Hematopoietic multipotent progenitor cell treated with erythropoietin and hydrocortisone succinate and interleukin-3 and kit ligand, for 6 days (in vitro differentiated cells): ENCODE results near the gene NDFIP2.
A peak's percentile ranks its signal among the peaks of the same experiment; 100 is the strongest.
"Not testable (repeated sequence)": the region's sequence is repeated elsewhere in the genome, so short reads cannot be mapped to it uniquely, and the experiment has no call there.

Source experiments
- DNase-seq: peaks from one replicate; pipeline ENCODE4 v3.0.0-alpha.2; 2015

The NDFIP2 gene

DNA sequence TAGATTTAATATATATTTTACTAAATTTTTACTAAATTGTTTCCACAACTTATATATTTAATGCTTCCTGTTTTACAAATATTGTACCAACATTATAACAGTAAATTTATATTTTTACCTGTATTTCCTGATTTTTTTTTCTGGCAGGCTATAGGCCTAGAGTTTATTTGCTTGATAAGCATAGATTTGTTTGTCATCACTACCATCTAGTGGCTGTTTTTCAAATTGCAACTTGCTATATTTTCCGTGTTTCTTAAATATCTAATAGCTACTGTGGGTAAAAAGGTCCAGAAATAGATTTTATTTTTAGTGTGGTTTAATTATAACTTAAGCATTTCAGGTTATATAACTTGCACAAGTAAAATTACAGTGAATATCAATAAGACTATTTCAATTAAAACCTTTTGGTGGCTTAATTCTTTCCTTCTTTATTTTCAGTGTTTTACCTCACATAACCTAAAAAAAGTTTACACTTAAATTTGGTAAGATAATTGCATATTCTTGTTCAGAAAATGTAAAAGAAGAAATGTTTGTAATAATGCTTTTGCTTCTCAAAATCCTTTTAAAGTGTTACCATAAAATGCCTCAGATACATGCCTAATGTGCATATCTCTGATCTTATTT lies 60.6 kb downstream of the NDFIP2 start:
- peak; percentile 79 for DNase-seq

DNA sequence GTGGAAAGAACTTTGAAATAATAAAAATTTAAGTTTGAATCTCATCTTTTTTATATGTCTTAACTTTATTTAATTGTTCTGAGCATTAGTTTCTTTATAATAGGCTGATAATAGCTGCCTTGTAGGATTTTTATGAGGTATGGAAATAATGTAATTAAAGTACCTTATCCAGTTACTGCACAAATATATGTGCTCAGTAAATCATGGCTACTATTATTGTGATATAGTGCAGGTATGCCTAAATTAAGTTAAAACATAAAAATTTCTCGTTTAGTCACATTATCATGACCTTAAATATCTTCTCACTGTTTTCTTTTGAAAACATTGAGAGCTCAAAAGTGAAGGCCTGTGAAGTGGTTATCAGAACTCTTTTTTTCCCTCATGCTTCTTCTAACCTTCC lies 62.9 kb downstream of the NDFIP2 start:
- no peak for DNase-seq

DNA sequence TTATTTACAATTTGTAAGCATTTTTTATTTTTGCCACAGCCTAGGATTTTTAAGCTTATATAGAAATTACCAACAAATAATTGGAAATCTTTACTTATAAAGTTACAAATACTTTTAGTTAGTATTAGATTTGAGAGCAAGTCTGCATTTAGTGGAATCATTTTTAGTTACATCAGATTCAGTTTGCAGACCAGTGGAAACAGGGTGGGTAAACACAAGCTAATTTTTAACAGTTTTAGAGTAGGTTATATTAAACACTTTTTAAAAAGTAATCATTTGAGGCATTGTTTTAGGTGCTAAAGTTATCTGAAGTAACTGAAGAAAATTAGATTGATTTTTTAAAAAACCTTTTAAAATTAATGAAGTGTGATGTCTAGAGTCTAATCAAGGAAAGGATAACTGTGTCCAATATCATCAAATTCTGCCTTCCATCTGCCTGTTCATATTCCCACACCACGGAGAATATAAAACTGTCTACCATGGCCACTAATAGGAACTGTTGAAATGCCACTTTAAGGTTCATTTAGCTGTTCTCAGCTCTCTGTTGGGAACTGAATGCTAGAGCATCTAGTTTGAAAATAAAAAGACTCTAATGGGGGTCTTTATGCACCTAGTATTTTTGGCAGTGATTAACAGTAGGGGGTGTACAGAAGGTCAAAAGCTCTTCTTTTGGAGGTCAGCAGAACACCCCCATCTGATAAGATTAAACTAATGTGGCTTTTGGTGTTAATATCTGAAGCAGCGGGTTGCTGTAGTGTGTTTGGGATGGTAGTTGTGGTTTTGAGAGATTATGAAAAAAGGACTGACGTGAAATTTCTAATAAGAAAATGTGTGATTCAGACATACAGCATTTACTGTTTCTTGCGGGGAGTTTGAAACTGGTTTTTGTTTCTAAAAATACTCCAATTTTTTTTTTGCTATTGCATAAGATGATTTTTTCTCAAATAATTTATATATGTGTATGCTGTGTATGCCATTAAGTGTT lies 66.5 kb downstream of the NDFIP2 start:
- DNase-seq = peak; percentile 58

DNA sequence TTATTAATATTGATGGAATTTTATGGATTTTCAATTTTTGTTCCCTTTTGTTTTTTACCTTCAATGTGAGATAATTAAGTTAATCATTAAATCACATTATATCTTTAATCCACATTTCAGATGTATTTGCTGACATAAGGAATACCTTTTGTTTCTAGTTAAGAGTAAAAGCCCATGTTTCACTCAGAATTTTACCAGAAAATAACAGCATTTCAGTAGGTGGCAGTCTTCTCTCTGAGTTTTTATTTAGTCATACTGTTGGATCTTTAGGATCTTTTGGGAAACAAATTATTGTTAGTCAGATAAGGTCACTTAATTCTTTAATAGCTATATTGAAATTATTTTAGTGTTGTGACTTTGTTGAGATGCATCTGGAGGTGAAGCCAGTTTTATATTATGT lies 67.9 kb downstream of the NDFIP2 start:
- no peak for DNase-seq

DNA sequence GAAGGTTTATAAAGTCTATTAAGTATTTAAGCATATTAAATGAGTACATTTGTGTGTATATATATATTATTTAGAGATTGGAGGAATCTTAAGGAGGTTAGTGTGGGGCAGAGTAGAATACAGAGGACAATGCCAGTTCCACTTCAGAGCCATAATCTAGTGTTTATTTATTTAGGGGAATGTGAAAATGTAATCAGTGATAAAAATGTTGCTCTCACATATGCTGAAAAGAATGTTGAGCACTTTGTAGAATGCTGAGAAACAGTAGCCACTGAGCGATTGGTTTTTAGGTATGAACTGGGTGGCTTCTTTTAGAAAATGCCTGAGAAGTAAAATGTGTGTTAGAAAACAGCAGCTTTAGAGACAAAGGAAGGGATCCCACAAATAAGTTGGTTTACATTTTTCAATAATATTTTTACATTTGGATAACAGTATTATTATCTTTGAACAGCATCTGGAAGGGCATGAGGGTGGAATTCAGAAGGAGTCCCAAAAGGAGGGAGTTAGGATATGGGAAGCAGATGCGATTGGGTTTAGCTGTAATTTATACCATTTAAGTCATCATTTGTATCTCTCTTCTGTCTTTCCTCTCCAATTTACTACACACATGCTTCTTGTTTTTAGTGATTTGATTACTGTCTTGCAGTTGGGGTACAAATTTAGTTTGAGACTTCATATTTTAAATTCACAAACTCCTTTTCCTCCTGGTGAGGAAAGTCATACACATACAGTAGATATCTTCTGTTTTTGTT lies 68.6 kb downstream of the NDFIP2 start:
- no peak for DNase-seq

DNA sequence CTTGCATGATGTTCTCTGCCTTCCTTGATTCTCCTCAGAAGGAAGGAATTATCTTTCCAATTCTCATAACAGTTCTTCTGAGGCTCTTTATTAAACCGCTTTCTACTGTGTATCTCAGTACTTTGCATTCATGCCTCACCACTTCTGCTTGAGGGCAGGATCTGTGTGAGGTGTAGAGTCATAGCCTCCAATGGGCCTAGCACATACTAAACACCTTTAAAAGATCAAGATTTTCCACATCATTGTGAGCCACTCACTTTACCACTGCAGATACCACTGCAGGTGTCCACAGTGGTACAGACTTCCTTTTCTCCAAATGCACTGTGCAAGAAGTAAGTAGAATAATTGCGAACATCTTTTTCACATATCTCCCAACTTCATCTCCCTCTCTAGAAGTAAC lies 76.7 kb downstream of the NDFIP2 start:
- no peak for DNase-seq

DNA sequence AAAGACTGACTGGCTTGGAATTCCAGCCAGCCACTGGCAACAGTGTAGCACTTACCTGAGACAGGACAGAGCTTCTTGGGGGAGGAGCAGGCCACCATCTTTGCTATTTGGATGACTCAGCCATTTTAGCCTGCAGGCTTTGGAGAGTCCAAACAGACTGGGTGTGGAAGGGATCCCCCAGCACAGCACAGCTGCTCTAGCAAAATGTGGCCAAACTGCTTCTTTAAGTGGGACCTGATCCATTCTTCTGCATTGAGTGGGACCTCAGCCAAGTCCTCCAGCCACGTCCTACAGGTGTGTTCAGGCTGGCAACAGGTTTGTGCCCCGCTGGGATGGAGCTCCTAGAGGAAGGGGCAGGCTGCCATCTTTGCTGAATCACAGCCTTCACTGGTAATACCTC lies 80.0 kb downstream of the NDFIP2 start:
- DNase-seq = no peak

DNA sequence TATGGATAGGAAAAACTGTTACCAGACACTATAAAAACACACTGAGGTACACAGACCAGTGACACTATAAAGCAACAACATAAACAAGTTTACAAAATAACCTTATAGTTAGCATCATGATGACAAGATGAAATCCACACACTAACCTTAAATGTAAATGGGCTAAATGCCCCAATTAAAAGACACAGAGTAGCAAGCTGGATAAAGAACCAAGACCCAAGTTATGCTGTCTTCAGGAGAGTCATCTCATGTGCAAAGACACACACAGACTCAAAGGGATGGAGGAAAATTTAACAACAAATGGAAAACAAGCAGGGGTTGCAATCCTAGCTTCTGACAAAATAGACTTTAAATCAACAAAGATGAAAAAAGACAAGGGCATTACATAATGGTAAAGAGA lies 81.6 kb downstream of the NDFIP2 start:
- no peak for DNase-seq

DNA sequence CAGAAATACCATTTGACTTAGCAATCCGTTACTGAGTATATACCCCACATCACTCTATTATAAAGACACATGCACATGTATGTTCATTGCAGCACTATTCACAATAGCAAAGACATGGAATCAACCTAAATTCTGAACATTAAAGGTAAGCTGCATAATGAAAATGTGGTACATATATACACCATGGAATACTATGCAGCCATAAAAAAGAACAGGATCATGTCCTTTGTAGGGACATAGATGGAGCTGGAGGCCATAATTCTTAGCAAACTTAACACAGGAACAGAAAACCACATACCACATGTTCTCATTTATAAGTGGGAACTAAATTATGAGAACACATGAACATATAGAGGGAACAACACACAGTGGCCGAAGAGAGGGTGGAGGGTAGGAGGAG lies 85.2 kb downstream of the NDFIP2 start:
- no peak for DNase-seq

DNA sequence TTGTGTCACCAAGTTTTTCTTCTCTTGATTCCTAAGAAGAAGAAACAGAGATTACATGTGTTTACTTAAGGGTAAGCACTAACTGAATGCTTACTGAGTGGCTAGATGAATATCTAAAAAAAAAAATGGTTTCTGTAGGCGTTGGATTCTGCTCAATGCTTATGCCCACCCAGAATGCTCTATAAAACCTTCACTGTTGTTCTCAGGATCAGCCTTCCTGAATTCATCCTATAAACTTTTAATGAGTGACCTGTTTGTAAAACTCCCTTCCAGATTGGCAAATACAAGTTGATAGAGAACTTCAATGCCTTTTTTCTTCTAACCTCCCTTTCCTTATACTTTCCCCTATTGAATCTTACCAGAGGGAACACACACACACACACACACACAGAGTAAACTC lies 90.2 kb downstream of the NDFIP2 start:
- DNase-seq = no peak

DNA sequence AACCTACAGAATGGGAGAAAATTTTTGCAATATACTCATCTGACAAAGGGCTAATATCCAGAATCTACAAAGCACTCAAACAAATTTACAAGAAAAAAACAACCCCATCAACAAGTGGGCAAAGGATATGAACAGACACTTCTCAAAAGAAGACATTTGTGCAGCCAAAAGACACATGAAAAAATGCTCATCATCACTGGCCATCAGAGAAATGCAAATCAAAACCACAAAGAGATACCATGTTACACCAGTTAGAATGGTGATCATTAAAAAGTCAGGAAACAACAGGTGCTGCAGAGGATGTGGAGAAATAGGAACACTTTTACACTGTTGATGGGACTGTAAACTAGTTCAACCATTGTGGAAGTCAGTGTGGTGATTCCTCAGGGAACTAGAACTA lies 92.9 kb downstream of the NDFIP2 start:
- DNase-seq = not testable (repeated sequence)

DNA sequence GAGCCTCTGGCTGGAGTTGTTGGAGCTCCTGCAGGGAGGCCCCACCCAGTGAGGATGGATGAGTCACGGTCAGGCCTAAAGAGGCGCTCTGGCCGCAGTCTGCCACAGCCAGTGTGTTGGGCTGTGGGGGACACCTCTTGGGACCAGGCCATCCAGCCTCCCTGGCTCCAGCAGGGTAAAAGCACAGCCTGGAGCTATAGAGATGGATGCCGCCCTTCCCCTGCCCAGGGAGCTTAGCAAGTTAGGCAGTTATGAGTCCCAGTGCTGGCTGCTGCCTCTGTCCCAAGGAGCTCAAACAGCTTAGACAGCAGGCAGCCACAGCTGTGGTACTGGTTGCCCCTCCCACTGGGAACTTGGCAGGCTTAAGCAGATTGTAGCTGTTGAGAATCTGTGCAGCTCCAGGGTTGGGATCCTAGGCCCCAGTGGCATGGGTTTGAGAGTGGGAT lies 100.9 kb downstream of the NDFIP2 start:
- DNase-seq = no peak

DNA sequence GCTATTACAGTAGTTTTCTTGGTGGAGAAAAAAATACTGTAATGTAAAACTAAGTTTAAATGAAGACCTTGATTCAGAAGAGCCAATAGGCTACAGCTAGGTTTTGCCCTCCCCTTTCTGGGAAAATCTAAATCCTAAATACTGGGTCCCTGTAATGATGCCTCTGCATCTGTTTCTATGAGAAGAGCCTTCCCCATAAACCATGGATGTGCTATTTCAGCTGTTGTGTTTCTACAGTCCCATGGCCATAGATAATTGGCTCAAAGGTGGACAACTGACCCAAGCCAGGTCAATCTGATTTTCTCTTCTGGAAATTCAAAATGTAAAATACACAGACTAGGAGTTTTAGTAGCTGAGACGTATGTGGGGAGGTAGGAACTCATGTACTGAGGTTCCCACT lies 101.9 kb downstream of the NDFIP2 start:
- no peak for DNase-seq

DNA sequence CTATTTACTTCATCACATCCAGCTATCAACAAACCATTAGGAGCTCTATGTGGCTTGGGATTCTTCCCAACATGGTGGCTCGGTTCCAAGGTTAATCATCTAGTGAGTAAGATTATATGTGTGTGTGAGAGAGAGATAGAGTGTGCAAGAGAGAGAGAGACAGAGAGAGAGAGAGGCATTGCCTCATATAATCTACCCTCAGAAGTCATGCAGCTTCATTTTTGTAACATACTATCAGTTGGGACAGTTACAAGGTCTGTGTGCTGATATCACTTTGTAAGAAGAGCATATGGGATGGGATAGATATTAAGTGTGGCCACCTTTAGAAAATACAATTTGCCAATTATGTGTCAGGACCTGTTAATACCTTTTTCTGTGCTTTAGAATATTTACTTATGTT lies 104.1 kb downstream of the NDFIP2 start:
- DNase-seq = no peak

DNA sequence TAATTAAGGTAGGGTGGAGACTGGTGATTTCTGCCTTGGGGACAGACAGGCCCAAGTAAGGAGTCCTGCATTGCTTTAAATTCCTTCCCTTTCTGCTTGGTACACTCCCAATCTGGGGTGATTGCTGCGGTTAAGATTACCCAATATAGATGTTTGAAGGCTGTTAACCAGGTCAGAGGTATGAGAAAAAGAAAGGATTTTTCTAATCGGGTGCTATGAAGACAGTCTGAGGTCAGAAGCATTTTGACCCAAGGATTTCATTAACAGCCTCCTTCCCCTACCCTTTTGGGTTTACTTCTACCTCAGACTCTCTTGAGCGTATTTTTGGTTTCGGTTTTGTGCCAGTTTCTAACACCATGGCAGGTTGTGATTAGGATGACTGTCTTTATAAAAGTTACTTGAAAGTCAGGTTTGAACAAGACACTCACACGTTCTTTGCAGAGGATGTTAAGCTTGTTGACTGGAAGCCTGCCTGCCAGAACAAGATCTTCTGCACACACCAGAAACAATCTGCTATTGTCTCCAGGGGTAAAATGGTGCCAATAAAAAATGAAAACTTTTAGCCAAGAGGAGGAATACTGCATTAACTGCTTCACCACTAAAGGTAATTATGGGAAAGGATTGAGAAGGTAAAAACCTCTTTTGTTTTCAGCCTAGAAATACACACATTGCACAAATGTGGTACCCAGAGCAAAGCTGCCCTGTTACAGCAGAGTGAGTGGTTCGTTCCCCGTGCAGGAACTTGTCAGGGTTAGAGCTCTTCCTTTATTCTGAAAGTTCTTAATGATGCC lies 108.8 kb downstream of the NDFIP2 start:
- DNase-seq = no peak

DNA sequence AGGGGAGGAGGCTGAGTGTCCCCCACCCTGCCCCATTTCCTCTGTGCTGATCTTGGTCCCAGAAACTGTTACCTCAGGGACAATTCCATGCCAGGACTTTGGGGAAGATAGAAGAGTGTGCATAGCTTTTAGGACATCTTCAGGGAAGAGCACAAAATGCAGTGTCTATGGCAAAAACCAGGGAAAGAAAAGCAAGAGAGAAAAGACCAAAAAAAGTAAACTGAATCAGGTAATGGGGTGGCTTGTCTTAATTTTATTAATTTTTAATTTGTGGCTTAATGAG lies 109.4 kb downstream of the NDFIP2 start:
- no peak for DNase-seq

DNA sequence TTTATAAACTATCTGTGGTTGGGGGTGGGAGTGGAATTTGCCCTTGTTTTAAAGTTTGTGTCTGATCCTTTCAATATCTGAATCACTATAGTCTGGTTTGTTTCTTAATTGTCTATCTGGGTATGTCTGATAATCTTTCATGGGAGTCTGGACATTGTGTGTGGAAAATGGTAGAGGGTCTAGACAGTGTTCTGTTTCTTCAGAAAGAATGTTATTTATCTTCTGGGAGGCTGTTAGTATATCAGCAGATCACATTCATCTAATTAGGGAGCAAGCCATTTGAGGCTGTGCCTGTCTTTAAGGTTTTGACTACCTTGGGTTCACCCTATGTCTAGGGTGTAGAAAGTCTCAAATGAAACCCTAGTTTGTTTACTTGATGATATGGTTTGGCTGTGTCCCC lies 110.5 kb downstream of the NDFIP2 start:
- no peak for DNase-seq

DNA sequence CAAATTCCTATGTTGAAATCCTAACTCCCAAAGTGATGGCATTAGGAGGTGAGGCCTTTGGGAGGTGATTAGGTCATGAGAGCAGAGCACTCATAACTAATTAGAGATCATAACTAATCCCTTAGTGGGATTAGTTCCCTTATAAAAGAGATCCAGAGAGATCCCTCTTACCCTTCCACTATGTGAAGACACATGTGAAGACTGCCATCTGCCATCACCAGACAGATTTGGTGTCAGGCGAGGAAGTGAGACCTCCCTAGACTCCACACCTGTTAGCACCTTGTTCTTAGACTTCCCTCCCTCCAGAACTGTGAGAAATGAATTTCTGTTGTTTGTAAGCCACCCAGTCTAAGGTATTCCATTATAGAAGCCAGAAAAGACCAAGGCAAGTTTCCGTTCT lies 112.2 kb downstream of the NDFIP2 start:
- no peak for DNase-seq

DNA sequence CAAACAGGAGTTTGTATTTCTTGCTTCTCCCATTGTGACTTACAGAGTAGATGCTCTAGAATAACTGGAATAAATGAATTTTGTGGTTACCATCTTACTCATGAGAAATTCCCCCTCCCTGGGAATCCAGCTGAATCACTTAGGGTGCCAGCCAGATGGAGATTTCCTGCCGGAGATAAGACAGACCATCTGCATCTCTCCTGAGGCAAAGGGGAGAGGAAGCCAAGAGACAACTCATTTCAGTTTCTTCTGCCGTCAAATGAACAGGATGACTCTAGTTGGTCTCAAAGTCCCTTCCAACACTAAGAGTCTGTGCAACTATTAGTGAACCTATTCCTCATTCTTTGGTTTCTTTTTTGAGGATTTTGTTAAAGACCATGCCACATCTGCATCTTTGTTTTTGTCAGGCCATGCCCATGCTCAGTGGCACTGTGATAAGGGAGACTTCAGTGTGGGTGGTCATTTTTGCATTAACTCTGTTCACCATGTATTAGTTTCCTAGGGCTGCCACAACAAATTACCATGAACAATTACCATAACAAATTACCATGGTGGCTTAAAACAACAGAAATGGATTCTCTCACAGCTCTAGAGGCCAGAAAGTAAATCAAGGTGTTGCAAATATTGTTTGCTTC lies 112.8 kb downstream of the NDFIP2 start:
- DNase-seq = no peak

DNA sequence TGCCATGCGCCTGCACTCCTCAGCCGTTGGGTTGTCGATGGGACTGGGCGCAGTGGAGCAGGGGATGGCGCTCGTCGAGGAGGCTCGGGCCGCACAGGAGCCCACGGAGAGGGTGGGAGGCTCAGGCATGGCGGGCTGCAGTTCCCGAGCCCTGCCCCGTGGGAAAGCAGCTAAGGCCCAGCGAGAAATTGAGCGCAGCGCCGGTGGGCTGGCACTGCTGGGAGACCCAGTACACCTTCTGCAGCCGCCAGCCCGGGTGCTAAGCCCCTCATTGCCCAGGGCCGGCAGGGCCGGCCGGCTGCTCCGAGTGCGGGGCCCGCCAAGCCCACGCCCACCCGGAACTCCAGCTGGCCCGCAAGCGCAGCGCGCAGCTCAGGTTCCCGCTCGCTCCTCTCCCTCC lies 119.2 kb downstream of the NDFIP2 start:
- not testable (repeated sequence) for DNase-seq

DNA sequence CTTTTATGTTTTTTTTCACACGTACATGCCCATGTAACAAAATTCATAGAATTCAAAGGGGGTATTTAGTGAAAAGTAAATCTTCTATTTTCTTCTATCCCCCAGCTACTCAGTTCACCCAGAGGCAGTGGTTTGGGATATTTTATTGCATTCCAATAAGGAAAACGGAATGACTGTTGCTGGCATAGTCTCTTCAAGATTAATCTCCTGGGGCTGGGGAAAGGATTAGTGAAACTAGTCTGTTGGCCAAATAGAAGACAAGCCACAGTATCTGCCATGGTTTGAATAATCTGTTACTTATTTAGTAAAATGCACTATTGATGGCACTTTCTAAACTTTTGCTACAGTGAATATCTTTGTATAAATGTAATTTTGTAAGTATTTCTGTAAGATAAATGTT lies 122.0 kb downstream of the NDFIP2 start:
- DNase-seq = no peak

DNA sequence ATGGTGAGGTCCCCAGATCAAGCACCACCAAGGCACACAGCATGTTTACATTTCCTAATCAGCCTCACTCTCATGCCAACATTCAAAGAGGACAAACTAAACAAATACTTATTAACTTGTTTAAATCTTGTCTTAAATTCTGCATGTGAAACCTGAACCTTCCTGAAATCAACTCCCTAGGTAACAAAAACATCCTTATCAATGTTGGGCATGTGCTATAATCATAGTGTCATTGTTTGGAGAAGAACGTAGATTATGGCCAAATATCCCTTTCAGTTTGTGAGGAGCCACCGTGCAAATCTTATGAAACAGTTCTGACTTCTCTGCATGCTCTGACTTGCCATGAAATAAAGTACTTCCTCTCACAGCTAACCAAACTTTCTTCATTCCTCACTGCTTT lies 123.8 kb downstream of the NDFIP2 start:
- DNase-seq = no peak
